Progenitor cell of endocrine pancreas (in vitro differentiated cells): ENCODE measurements around the gene GJA5. TPM values are rescaled to one million over a fixed set of nuclear protein-coding genes. Genes with fewer than 3 reads are reported as not detected.

ENCODE experiments used
- DNase-seq: peaks from one replicate; pipeline ENCODE4 v3.0.0; 2021; ENCODE audit warnings: low spot score; ENCODE audit not compliant: unreplicated experiment
- H3K27ac Mint-ChIP-seq: 2 replicates; pipeline ENCODE4 v1.8.0; 2021; ENCODE audit warnings: mild to moderate bottlenecking, moderate library complexity, mixed read lengths
- H3K27me3 Mint-ChIP-seq: 2 replicates; pipeline ENCODE4 v1.8.0; 2021; ENCODE audit warnings: mixed read lengths
- H3K36me3 Mint-ChIP-seq: 2 replicates; pipeline ENCODE4 v1.8.0; 2022; ENCODE audit warnings: mixed read lengths; ENCODE audit not compliant: insufficient read depth
- H3K4me1 Mint-ChIP-seq: 2 replicates; pipeline ENCODE4 v1.8.0; 2021; ENCODE audit warnings: low read depth, mixed read lengths
- H3K4me3 Mint-ChIP-seq: 2 replicates; pipeline ENCODE4 v1.8.0; 2021; ENCODE audit warnings: low read depth, mild to moderate bottlenecking, moderate library complexity, mixed read lengths
- H3K9me3 Mint-ChIP-seq: 2 replicates; pipeline ENCODE4 v1.8.0; 2021; ENCODE audit warnings: low read depth, mixed read lengths
- CTCF ChIP-seq: fragments of 200-600 bp; sonication (generic); IDR thresholded peaks from one replicate; pipeline ENCODE4 v1.5.0; 2021; ENCODE audit warnings: antibody characterized with exemption, mild to moderate bottlenecking; ENCODE audit not compliant: unreplicated experiment
- total RNA-seq: library from RNA; stranded (reverse); gene quantifications from 2 replicates; pipeline ENCODE4 v1.2.1, GENCODE V29; 2021

Gene GJA5
- total RNA-seq, 1 donor from 2014 or later, result not detected

GRCh38 chr1:147768101-147768500 lies 7.7 kb upstream of the GJA5 start:
- H3K4me3 Mint-ChIP-seq, result no peak overlapping the region
- TF ChIP-seq CTCF, result no peak
- peaks cover under 1% of the 10 kb centered on the region for H3K4me1 Mint-ChIP-seq
- peaks cover 30% of the 10 kb centered on the region for H3K27me3 Mint-ChIP-seq
- DNase-seq, result no peak
- H3K36me3 Mint-ChIP-seq, result no peaks in the 10 kb centered on the region
- no peaks in the 10 kb centered on the region for H3K9me3 Mint-ChIP-seq
- H3K27ac Mint-ChIP-seq, result no peak overlapping the region

- no peak overlapping the region for H3K4me3 Mint-ChIP-seq
- no peak overlapping the region for H3K27ac Mint-ChIP-seq
- no peak for DNase-seq
- no peak for TF ChIP-seq CTCF
- no peaks in the 10 kb centered on the region for H3K9me3 Mint-ChIP-seq
- peaks cover 21% of the 10 kb centered on the region for H3K27me3 Mint-ChIP-seq
- H3K4me1 Mint-ChIP-seq, result no peaks in the 10 kb centered on the region
- H3K36me3 Mint-ChIP-seq, result no peaks in the 10 kb centered on the region
These were observed 2.0 kb upstream of the GJA5 start for GRCh38 chr1:147762233-147763024.

- peaks cover 5% of the 10 kb centered on the region for H3K4me1 Mint-ChIP-seq
- TF ChIP-seq CTCF, result no peak
- no peak for DNase-seq
- no peaks in the 10 kb centered on the region for H3K36me3 Mint-ChIP-seq
- H3K27ac Mint-ChIP-seq, result no peak overlapping the region
- H3K4me3 Mint-ChIP-seq, result no peak overlapping the region
- peaks cover 23% of the 10 kb centered on the region for H3K27me3 Mint-ChIP-seq
- no peaks in the 10 kb centered on the region for H3K9me3 Mint-ChIP-seq
These were observed 1.9 kb downstream of the GJA5 start for GRCh38 chr1:147758379-147759100.

GRCh38 chr1:147757015-147757990 lies 3.1 kb downstream of the GJA5 start:
- DNase-seq, result no peak
- Mint-ChIP-seq H3K36me3 (no peaks in the 10 kb centered on the region), H3K4me1 (peaks cover 5% of the 10 kb centered on the region), H3K9me3 (no peaks in the 10 kb centered on the region), H3K27me3 (peaks cover 22% of the 10 kb centered on the region), H3K27ac (no peak overlapping the region), H3K4me3 (no peak overlapping the region)
- no peak for TF ChIP-seq CTCF

- Mint-ChIP-seq H3K4me3 (no peak overlapping the region), H3K27me3 (peaks cover 14% of the 10 kb centered on the region), H3K9me3 (no peaks in the 10 kb centered on the region), H3K4me1 (peaks cover 5% of the 10 kb centered on the region), H3K36me3 (no peaks in the 10 kb centered on the region), H3K27ac (no peak overlapping the region)
- no peak for DNase-seq
- no peak for TF ChIP-seq CTCF
These were observed 4.1 kb downstream of the GJA5 start for GRCh38 chr1:147756341-147756740.
